Epithelial cell of proximal tubule (primary cell): ENCODE data around the gene FARP2. TPM values are rescaled to one million over a fixed set of nuclear protein-coding genes. Genes with fewer than 3 reads are reported as not detected.
"Not testable (repeated sequence)": the region's sequence is repeated elsewhere in the genome, so short reads cannot be mapped to it uniquely, and the experiment has no call there.

ENCODE experiments used
- DNase-seq: peaks from one replicate; pipeline ENCODE4 v3.0.0-alpha.2; 2011; ENCODE audit warnings: low read depth
- H3K4me3 ChIP-seq: 2 replicates; pipeline ENCODE4 v1.5.1; 2011; ENCODE audit warnings: low read depth, mild to moderate bottlenecking, low read length
- CTCF ChIP-seq: conservative IDR thresholded peaks from 2 replicates; pipeline ENCODE4 v1.5.1; 2012; ENCODE audit warnings: low read depth, mild to moderate bottlenecking, low read length
- total RNA-seq: library from RNA; depleted of rRNA; stranded (reverse); fragments of >200 nt; gene quantifications from 2 replicates; pipeline ENCODE4 v1.2.3, GENCODE V29; 2015

FARP2 gene
- total RNA-seq, 1 donor from 2014 or later = 34.2 TPM

GRCh38 chr2:241412144-241412543 is 56.1 kb downstream of the FARP2 start:
- H3K4me3 ChIP-seq = no peak overlapping the region
- DNase-seq = no peak
- no peak for TF ChIP-seq CTCF

GRCh38 chr2:241413501-241413900 is 57.4 kb downstream of the FARP2 start:
- H3K4me3 ChIP-seq, DNase-seq: not testable (repeated sequence)

- H3K4me3 ChIP-seq = no peak overlapping the region
- no peak for TF ChIP-seq CTCF
- no peak for DNase-seq
These were observed 58.0 kb downstream of the FARP2 start for GRCh38 chr2:241413929-241414580.

- DNase-seq = no peak
- no peak for TF ChIP-seq CTCF
- no peak overlapping the region for H3K4me3 ChIP-seq
These were observed 59.1 kb downstream of the FARP2 start for GRCh38 chr2:241415196-241415595.

GRCh38 chr2:241417626-241418025 is 61.5 kb downstream of the FARP2 start:
- no peak overlapping the region for H3K4me3 ChIP-seq
- TF ChIP-seq CTCF = no peak
- DNase-seq = no peak

GRCh38 chr2:241421330-241421729 is 65.2 kb downstream of the FARP2 start:
- TF ChIP-seq CTCF = no peak
- no peak for DNase-seq
- no peak overlapping the region for H3K4me3 ChIP-seq

- not testable (repeated sequence) for H3K4me3 ChIP-seq
These were observed 65.9 kb downstream of the FARP2 start for GRCh38 chr2:241421942-241422341.

GRCh38 chr2:241422350-241422749 is 66.3 kb downstream of the FARP2 start:
- TF ChIP-seq CTCF = no peak
- no peak overlapping the region for H3K4me3 ChIP-seq

More at GRCh38 chr2:241421942-241422341, 65.9 kb downstream of the FARP2 start:
- DNase-seq = not testable (repeated sequence)

GRCh38 chr2:241423489-241423888 is 67.4 kb downstream of the FARP2 start:
- DNase-seq, H3K4me3 ChIP-seq: not testable (repeated sequence)

More at GRCh38 chr2:241422350-241422749, 66.3 kb downstream of the FARP2 start:
- DNase-seq = no peak
